Stimulated activated effector memory CD8-positive, alpha-beta T cell treated with anti-CD3 and anti-CD28 coated beads, Interleukin-12 subunit alpha, Interleukin-12 subunit beta, amount 100 ng/mL, for 72 hours (primary cell): Measurements from ENCODE around the gene WIPF2.

Experiments
- ATAC-seq: fragments of 150-1000 bp; cut with Tn5 transposase; 2 replicates; pipeline ENCODE4 v1.10.0; 2021
- DNase-seq, 2 donors: peaks; one replicate each; pipeline ENCODE4 v3.0.0; 2021 to 2022; ENCODE audit warnings: low spot score in 2 of 2
- H3K27ac Mint-ChIP-seq: one replicate; pipeline ENCODE4 v1.8.0; 2022; ENCODE audit warnings: mild to moderate bottlenecking, mixed read lengths
- H3K36me3 Mint-ChIP-seq: one replicate; pipeline ENCODE4 v1.8.0; 2022; ENCODE audit warnings: mild to moderate bottlenecking, mixed read lengths
- H3K4me1 Mint-ChIP-seq: one replicate; pipeline ENCODE4 v1.8.0; 2022; ENCODE audit warnings: mixed read lengths
- H3K4me3 Mint-ChIP-seq: one replicate; pipeline ENCODE4 v1.8.0; 2022; ENCODE audit warnings: mild to moderate bottlenecking, mixed read lengths
- H3K9me3 Mint-ChIP-seq: one replicate; pipeline ENCODE4 v1.8.0; 2022; ENCODE audit warnings: mixed read lengths

Gene WIPF2

GRCh38 chr17:40309949-40310510, 90.9 kb downstream of the WIPF2 start:
- no peak for ATAC-seq
- DNase-seq: no peak
- Mint-ChIP-seq H3K36me3 (peaks cover 21% of the 10 kb centered on the region), H3K4me3 (no peak overlapping the region), H3K4me1 (no peaks in the 10 kb centered on the region), H3K9me3 (no peaks in the 10 kb centered on the region), H3K27ac (no peak overlapping the region)

GRCh38 chr17:40310882-40311391, 91.8 kb downstream of the WIPF2 start:
- Mint-ChIP-seq H3K4me1 (no peaks in the 10 kb centered on the region), H3K27ac (no peak overlapping the region), H3K36me3 (peaks cover 18% of the 10 kb centered on the region), H3K9me3 (no peaks in the 10 kb centered on the region), H3K4me3 (no peak overlapping the region)
- ATAC-seq (no peak), DNase-seq (no peak)

GRCh38 chr17:40311575-40311974, 92.5 kb downstream of the WIPF2 start:
- Mint-ChIP-seq H3K4me3 (no peak overlapping the region), H3K9me3 (no peaks in the 10 kb centered on the region), H3K36me3 (peaks cover 15% of the 10 kb centered on the region), H3K27ac (no peak overlapping the region), H3K4me1 (no peaks in the 10 kb centered on the region)
- ATAC-seq (no peak), DNase-seq (peak in 1 of 2 donors; percentile 48)

- Mint-ChIP-seq H3K27ac (no peak overlapping the region), H3K36me3 (peaks cover 15% of the 10 kb centered on the region), H3K4me3 (no peak overlapping the region), H3K9me3 (no peaks in the 10 kb centered on the region), H3K4me1 (peaks cover 3% of the 10 kb centered on the region)
- ATAC-seq (no peak), DNase-seq (peak in 1 of 2 donors; percentile 48)
Observed at GRCh38 chr17:40312131-40312731, 93.1 kb downstream of the WIPF2 start.

- ATAC-seq (no peak), DNase-seq (no peak)
- Mint-ChIP-seq H3K27ac (no peak overlapping the region), H3K4me3 (no peak overlapping the region), H3K4me1 (peaks cover 12% of the 10 kb centered on the region), H3K9me3 (no peaks in the 10 kb centered on the region), H3K36me3 (peaks cover 21% of the 10 kb centered on the region)
Observed at GRCh38 chr17:40312893-40313667, 94.0 kb downstream of the WIPF2 start.

- Mint-ChIP-seq H3K4me1 (peaks cover 17% of the 10 kb centered on the region), H3K27ac (no peak overlapping the region), H3K9me3 (no peaks in the 10 kb centered on the region), H3K4me3 (no peak overlapping the region), H3K36me3 (peaks cover 28% of the 10 kb centered on the region)
- DNase-seq (peak in 1 of 2 donors; percentile 48), ATAC-seq (no peak)
Observed at GRCh38 chr17:40313668-40314583, 94.8 kb downstream of the WIPF2 start.

GRCh38 chr17:40314584-40314956, 95.5 kb downstream of the WIPF2 start:
- Mint-ChIP-seq H3K27ac (no peak overlapping the region), H3K9me3 (no peaks in the 10 kb centered on the region), H3K4me1 (peaks cover 23% of the 10 kb centered on the region), H3K36me3 (peaks cover 35% of the 10 kb centered on the region), H3K4me3 (no peak overlapping the region)
- ATAC-seq (peak; percentile 75), DNase-seq (peak; percentile 70 to 90)

GRCh38 chr17:40315206-40315605, 96.1 kb downstream of the WIPF2 start:
- H3K36me3 Mint-ChIP-seq: peaks cover 41% of the 10 kb centered on the region
- no peak overlapping the region for H3K27ac Mint-ChIP-seq
- ATAC-seq (no peak), DNase-seq (no peak)
- peaks cover 29% of the 10 kb centered on the region for H3K4me1 Mint-ChIP-seq
- H3K9me3 Mint-ChIP-seq: no peaks in the 10 kb centered on the region
- no peak overlapping the region for H3K4me3 Mint-ChIP-seq

GRCh38 chr17:40315678-40316570, 96.8 kb downstream of the WIPF2 start:
- no peak for ATAC-seq
- DNase-seq: peak in 1 of 2 donors; percentile 60
- Mint-ChIP-seq H3K4me1 (peaks cover 36% of the 10 kb centered on the region), H3K4me3 (no peak overlapping the region), H3K36me3 (peaks cover 48% of the 10 kb centered on the region), H3K27ac (peak overlapping the region; percentile 65), H3K9me3 (no peaks in the 10 kb centered on the region)

GRCh38 chr17:40316571-40317344, 97.7 kb downstream of the WIPF2 start:
- ATAC-seq: no peak
- Mint-ChIP-seq H3K4me3 (peak overlapping the region; percentile 90), H3K27ac (no peak overlapping the region), H3K36me3 (peaks cover 55% of the 10 kb centered on the region), H3K9me3 (no peaks in the 10 kb centered on the region), H3K4me1 (peaks cover 44% of the 10 kb centered on the region)
- DNase-seq: no peak

GRCh38 chr17:40317345-40317873, 98.3 kb downstream of the WIPF2 start:
- Mint-ChIP-seq H3K4me3 (peak overlapping the region; percentile 90), H3K36me3 (peaks cover 55% of the 10 kb centered on the region), H3K27ac (peak overlapping the region; percentile 100), H3K9me3 (no peaks in the 10 kb centered on the region), H3K4me1 (peaks cover 51% of the 10 kb centered on the region)
- peak in 1 of 2 donors; percentile 73 for DNase-seq
- ATAC-seq: no peak

- peak; percentile 78 to 93 for DNase-seq
- Mint-ChIP-seq H3K4me1 (peaks cover 58% of the 10 kb centered on the region), H3K27ac (peak overlapping the region; percentile 100), H3K4me3 (peak overlapping the region; percentile 90), H3K36me3 (peaks cover 61% of the 10 kb centered on the region), H3K9me3 (no peaks in the 10 kb centered on the region)
- ATAC-seq: peak; percentile 74
Observed at GRCh38 chr17:40317880-40318829, 99.1 kb downstream of the WIPF2 start.
